Lower leg skin (tissue), 4 donors: ENCODE data around the gene MTERF4. TPM values are rescaled to one million over a fixed set of nuclear protein-coding genes. Genes with fewer than 3 reads are reported as not detected.

Experiments
- DNase-seq, 2 donors: peaks; one replicate each; pipeline ENCODE4 v3.0.0-alpha.2; 2019; ENCODE audit warnings: low spot score in 2 of 2
- H3K4me3 ChIP-seq: fragments of 200-600 bp; sonication (generic); 2 replicates; pipeline ENCODE4 v1.5.1; 2017; ENCODE audit warnings: mild to moderate bottlenecking, low read depth; ENCODE audit not compliant: poor library complexity, severe bottlenecking
- POLR2A ChIP-seq, 2 donors: fragments of 450-650 bp; IDR thresholded peaks; one replicate each; pipeline ENCODE4 v1.6.1; 2016 to 2017; ENCODE audit warnings: antibody characterized with exemption in 2 of 2, mild to moderate bottlenecking in 1 of 2, moderate library complexity in 1 of 2
- WGBS, 2 donors: methylation state at CpG; one replicate each; pipeline ENCODE4 v1.1.5; 2018; 5-methylcytosine and 5-hydroxymethylcytosine counted together
- intact Hi-C: fragments of 100-400 bp; cut with DNase I; formaldehyde crosslinking; loops from one replicate; pipeline ENCODE4 v1.15.0; 2023; ENCODE audit warnings: low total_unique reads
- total RNA-seq, 4 donors: library from RNA; depleted of rRNA; stranded (reverse); fragments of >200 nt; gene quantifications; one replicate each; pipeline ENCODE4 v1.1.0, GENCODE V29; 2016
- TF ChIP-seq, protein P1 (sequence below), 3 donors: fragments of 450-650 bp; IDR thresholded peaks; one replicate each; pipeline ENCODE4 v1.5.1; 2016; ENCODE audit warnings: antibody characterized with exemption in 3 of 3, mild to moderate bottlenecking in 3 of 3, moderate library complexity in 2 of 3

Gene MTERF4
- total RNA-seq, 4 donors from 2014 or later: 26.4 to 58.2 (median 44.7) TPM

- TF ChIP-seq POLR2A (IDR thresholded peaks at IDR 0.05): no peak
- TF ChIP-seq, protein P1, sequence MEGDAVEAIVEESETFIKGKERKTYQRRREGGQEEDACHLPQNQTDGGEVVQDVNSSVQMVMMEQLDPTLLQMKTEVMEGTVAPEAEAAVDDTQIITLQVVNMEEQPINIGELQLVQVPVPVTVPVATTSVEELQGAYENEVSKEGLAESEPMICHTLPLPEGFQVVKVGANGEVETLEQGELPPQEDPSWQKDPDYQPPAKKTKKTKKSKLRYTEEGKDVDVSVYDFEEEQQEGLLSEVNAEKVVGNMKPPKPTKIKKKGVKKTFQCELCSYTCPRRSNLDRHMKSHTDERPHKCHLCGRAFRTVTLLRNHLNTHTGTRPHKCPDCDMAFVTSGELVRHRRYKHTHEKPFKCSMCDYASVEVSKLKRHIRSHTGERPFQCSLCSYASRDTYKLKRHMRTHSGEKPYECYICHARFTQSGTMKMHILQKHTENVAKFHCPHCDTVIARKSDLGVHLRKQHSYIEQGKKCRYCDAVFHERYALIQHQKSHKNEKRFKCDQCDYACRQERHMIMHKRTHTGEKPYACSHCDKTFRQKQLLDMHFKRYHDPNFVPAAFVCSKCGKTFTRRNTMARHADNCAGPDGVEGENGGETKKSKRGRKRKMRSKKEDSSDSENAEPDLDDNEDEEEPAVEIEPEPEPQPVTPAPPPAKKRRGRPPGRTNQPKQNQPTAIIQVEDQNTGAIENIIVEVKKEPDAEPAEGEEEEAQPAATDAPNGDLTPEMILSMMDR (IDR thresholded peaks at IDR 0.05): no peak
- 82 to 90% methylated on average over 8 of the region's 8 CpGs for WGBS, 2 donors
- DNase-seq: peak in 1 of 2 donors; percentile 58
Measured at GRCh38 chr2:241088376-241088775, 13.7 kb downstream of the MTERF4 start.

DNA sequence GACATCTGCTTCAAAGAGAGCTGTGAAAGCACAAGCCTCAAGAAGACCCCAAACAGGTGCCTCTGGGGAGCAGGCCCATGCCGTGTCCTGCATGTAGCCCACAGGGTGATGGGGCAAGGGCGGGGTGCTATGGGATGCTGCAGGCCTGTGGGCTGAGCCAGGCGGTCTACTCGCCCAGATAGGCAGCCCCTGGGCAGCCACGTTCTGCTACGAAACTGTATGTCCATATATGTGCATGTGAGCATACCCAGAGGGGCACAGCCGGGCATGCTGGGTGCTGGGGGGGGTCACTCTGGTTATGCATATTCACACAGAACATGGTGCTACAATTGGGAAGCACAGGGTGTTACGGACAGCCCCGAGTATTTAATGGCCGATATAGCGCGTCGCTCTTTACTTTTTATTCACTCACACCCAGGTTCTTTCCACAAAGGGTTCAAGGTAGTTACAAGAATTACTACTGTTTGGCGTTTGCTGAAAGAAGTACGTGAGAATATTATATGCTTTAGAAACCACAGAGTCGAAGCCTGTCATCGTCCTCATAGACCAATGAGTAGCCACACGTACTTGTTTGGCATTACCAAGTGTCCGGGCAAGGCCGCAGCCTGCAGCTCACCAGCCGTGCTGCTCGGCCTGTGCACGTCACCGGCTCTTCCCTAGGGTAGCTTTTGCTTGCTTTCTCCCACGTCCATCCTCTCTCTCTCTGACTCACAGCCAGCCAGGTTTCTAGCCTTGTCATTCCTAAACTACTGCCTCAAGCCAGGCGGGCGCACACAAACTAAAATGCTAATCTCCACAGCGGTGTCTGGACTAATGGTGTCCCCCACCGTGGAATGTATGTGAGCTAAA is 14.4 kb downstream of the MTERF4 start:
- TF ChIP-seq POLR2A (IDR thresholded peaks at IDR 0.05): no peak
- TF ChIP-seq, protein P1 (IDR thresholded peaks at IDR 0.05): no peak
- 94 to 96% methylated on average over 29 of the region's 29 CpGs for WGBS, 2 donors
- no peak overlapping the region for H3K4me3 ChIP-seq

More at GRCh38 chr2:241088376-241088775, 13.7 kb downstream of the MTERF4 start:
- intact Hi-C loops: no loop called here
- no peak overlapping the region for H3K4me3 ChIP-seq

DNA sequence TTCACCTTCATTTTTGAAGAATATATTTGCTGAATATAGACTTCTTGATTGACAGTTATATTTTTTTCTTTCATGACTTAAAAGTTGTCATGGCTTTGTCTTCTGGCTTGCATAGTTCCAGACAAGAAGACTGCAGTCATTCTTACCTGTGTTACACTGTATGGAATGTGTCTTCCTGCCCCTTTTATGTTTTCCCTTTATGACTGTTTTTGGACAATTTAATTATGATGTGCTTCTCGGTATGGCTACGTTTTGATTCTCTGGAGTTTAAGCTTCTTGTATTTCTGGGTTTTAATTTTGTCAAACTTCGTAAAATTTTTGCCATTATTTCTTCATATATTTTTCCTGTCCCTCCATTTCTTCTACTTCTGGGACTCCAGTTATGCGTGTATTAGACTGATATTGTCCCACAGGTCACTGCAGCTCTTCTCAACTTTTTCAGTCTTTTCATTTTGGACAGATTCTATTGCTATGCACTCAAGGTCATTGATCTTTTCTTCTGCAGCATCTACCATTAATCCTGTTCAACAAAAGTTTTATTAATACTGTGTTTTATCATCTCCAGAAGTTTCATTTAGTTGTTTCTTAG is 17.1 kb downstream of the MTERF4 start:
- WGBS, 2 donors: 93 to 95% methylated on average over 4 of the region's 4 CpGs
- intact Hi-C loops: loop anchor here (5.0 kb wide), 1 partner anchor 307 kb away; no protein-coding TSS in a partner anchor
- no peak overlapping the region for H3K4me3 ChIP-seq
- DNase-seq: no peak
- TF ChIP-seq, protein P1 (IDR thresholded peaks at IDR 0.05): no peak
- no peak for TF ChIP-seq POLR2A (IDR thresholded peaks at IDR 0.05)

More for the DNA sequence above, 14.4 kb downstream of the MTERF4 start:
- peak in 1 of 2 donors; percentile 72 for DNase-seq
- intact Hi-C loops: no loop called here

DNA sequence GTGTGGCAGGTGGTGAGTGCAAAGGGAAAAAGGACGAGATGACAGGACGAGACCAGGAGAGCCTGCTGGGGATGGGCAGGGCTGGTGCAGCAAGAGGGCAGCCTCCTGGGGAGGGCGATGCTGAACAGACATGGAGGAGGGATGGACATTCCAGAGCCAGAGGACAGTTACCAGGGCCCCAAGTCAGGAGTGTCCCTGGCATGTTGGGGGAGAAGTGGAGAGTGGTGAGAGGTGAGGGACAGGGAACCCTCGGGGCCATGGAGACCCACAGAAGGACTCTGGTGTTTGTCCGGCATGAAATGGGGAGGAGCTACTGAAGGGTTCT is 19.0 kb downstream of the MTERF4 start:
- WGBS, 2 donors: 81 to 85% methylated on average over 5 of the region's 5 CpGs
- H3K4me3 ChIP-seq: no peak overlapping the region
- peak in 1 of 2 donors; percentile 71 for DNase-seq
- TF ChIP-seq POLR2A (IDR thresholded peaks at IDR 0.05): no peak
- TF ChIP-seq, protein P1 (IDR thresholded peaks at IDR 0.05): no peak
- intact Hi-C loops: loop anchor here (5.0 kb wide), 1 partner anchor 309 kb away; no protein-coding TSS in a partner anchor

DNA sequence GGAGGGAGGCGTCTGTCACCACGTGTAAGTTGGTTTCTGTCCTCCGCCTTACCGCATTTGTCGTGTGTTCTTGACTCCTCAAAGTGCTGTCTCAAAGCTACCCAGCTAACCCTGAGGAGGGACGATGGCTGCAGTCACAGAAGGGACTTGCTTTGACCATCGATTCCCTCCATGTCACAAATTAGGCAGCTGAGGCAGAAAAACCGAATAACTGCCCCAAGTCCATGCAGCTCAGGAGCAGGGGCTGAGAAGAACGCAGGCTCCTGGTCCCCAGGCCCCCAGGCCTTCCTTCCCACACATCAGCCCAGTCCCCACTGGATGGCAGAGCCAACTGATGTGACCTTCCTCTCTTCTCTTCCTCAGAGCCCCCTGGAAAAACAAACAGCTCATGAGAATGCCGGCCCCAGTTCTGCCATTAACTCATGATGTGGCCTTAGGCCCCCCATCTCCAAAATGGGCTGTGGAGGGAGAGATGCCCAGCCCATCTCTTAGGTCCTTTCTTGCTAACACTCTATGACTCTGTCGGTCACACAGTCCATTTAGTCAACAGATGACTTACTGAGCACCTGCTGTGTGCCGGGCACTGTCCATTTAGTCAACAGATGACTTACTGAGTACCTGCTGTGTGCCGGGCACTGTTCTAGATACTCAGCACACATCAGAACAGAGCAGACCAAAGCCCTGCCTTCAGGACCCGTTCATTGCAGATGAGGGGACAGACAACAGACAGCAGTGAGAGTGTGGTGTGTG is 19.6 kb downstream of the MTERF4 start:
- intact Hi-C loops: loop anchor here (5.0 kb wide), 1 partner anchor 310 kb away; no protein-coding TSS in a partner anchor
- TF ChIP-seq POLR2A (IDR thresholded peaks at IDR 0.05): no peak
- 84% methylated on average over 14 of the region's 14 CpGs for WGBS, 2 donors
- H3K4me3 ChIP-seq: no peak overlapping the region
- DNase-seq: peak in 1 of 2 donors; percentile 73
